Activated B cell treated with CpG ODN at 0.5 μM for 24 hours (primary cell): ENCODE data around the gene TNKS2. TPM values are rescaled to one million over a fixed set of nuclear protein-coding genes. Genes with fewer than 3 reads are reported as not detected.

ENCODE experiments used
- ATAC-seq: fragments of 200-7000 bp; cut with Tn5 transposase; one replicate; pipeline ENCODE4 v1.10.0; 2021; ENCODE audit warnings: low read depth, mild to moderate bottlenecking, moderate library complexity
- CTCF ChIA-PET: fragments of 350-600 bp; sonication (Branson Sonifier 250); formaldehyde crosslinking; loops from one replicate; lab custom pipeline; 2021; ENCODE audit warnings: antibody characterized with exemption; lab: Charles Lee
- POLR2A ChIA-PET: fragments of 350-600 bp; sonication (Branson Sonifier 250); formaldehyde crosslinking; loops from one replicate; lab custom pipeline; 2021; ENCODE audit warnings: antibody characterized with exemption; lab: Charles Lee
- DNase-seq: peaks from one replicate; pipeline ENCODE4 v3.0.0; 2022
- H3K27ac Mint-ChIP-seq: one replicate; pipeline ENCODE4 v1.8.0; 2020; ENCODE audit warnings: mixed read lengths
- H3K27me3 Mint-ChIP-seq: one replicate; pipeline ENCODE4 v1.8.0; 2021; ENCODE audit warnings: mixed read lengths
- H3K36me3 Mint-ChIP-seq: one replicate; pipeline ENCODE4 v1.8.0; 2021; ENCODE audit warnings: low read depth, mixed read lengths
- H3K4me1 Mint-ChIP-seq: one replicate; pipeline ENCODE4 v1.8.0; 2021; ENCODE audit warnings: mixed read lengths
- H3K4me3 Mint-ChIP-seq: one replicate; pipeline ENCODE4 v1.8.0; 2020; ENCODE audit warnings: mild to moderate bottlenecking, mixed read lengths
- H3K9me3 Mint-ChIP-seq: one replicate; pipeline ENCODE4 v1.8.0; 2020; ENCODE audit warnings: mixed read lengths
- intact Hi-C: fragments of 100-400 bp; cut with micrococcal nuclease; formaldehyde crosslinking; loops from one replicate; pipeline ENCODE4 v1.15.1; 2024
- total RNA-seq: library from RNA; stranded (reverse); gene quantifications from 2 replicates; pipeline ENCODE4 v1.2.3, GENCODE V29; 2022
- TF ChIP-seq, protein P1 (sequence below): fragments of 200-600 bp; IDR thresholded peaks from one replicate; pipeline ENCODE4 v1.8.0; 2022; ENCODE audit warnings: antibody characterized with exemption, mild to moderate bottlenecking

The TNKS2 gene
- total RNA-seq, 1 donor from 2014 or later: 33.1 TPM

DNA sequence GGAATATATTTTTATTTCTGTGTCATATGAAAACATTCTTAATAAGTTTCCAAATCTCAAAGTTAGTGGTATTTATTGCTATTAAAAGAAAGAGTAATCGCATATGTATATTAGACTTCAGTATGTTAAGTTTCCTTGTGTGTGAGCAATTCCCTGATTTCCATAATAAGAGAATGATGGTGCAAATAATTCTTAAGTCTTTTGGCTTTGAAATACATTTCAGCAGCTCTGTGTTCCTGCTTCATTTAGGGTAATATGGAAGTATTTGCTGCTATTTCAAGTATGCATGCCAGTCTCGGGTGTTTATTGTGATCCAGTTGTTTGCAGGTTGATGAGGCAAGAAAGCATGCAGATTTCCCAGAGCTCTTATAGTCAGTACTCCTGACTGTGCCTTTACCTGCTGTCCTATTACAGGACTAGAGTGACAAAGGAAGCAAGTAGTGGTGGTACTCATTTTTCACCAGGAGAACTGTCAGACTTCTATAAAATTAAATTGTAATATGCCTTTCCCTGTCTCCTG, 67.4 kb downstream of the TNKS2 start:
- TF ChIP-seq, protein P1, sequence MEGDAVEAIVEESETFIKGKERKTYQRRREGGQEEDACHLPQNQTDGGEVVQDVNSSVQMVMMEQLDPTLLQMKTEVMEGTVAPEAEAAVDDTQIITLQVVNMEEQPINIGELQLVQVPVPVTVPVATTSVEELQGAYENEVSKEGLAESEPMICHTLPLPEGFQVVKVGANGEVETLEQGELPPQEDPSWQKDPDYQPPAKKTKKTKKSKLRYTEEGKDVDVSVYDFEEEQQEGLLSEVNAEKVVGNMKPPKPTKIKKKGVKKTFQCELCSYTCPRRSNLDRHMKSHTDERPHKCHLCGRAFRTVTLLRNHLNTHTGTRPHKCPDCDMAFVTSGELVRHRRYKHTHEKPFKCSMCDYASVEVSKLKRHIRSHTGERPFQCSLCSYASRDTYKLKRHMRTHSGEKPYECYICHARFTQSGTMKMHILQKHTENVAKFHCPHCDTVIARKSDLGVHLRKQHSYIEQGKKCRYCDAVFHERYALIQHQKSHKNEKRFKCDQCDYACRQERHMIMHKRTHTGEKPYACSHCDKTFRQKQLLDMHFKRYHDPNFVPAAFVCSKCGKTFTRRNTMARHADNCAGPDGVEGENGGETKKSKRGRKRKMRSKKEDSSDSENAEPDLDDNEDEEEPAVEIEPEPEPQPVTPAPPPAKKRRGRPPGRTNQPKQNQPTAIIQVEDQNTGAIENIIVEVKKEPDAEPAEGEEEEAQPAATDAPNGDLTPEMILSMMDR: no peak
- H3K27ac Mint-ChIP-seq: no peak overlapping the region
- H3K4me3 Mint-ChIP-seq: no peak overlapping the region
- POLR2A ChIA-PET: no interaction called here
- intact Hi-C loops: loop anchor here (2.0 kb wide), 1 partner anchor 43 kb away; the partner anchor contains the start of gene FGFBP3
- CTCF ChIA-PET: no interaction called here
- ATAC-seq (no peak), DNase-seq (no peak)
- H3K9me3 Mint-ChIP-seq: no peaks in the 10 kb centered on the region
- H3K27me3 Mint-ChIP-seq: no peaks in the 10 kb centered on the region
- H3K4me1 Mint-ChIP-seq: no peaks in the 10 kb centered on the region
- peaks cover 47% of the 10 kb centered on the region for H3K36me3 Mint-ChIP-seq

DNA sequence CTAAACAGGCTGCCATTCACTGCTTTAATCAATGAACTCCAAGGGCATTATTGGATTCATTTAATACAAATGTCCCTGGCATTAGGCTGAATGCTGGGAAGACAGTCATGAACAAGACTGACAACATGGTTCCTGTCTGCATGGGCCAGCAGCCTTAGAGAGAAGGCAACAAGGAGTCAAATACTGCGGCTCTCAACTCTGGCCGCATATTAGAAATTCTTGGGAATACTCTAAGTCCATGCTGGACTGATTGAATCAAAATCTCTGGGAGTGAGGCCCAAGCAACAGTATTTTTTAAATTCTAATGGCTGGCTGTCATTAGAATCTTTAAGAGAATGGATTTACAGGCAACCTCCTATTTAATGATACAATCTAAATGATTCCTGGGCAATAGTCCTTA, 76.9 kb downstream of the TNKS2 start:
- ATAC-seq (no peak), DNase-seq (no peak)
- H3K4me3 Mint-ChIP-seq: no peak overlapping the region
- CTCF ChIA-PET: no interaction called here
- no peak overlapping the region for H3K27ac Mint-ChIP-seq
- no peaks in the 10 kb centered on the region for H3K4me1 Mint-ChIP-seq
- TF ChIP-seq, protein P1: no peak
- no peaks in the 10 kb centered on the region for H3K36me3 Mint-ChIP-seq
- POLR2A ChIA-PET: no interaction called here
- H3K9me3 Mint-ChIP-seq: no peaks in the 10 kb centered on the region
- intact Hi-C loops: no loop called here
- no peaks in the 10 kb centered on the region for H3K27me3 Mint-ChIP-seq

DNA sequence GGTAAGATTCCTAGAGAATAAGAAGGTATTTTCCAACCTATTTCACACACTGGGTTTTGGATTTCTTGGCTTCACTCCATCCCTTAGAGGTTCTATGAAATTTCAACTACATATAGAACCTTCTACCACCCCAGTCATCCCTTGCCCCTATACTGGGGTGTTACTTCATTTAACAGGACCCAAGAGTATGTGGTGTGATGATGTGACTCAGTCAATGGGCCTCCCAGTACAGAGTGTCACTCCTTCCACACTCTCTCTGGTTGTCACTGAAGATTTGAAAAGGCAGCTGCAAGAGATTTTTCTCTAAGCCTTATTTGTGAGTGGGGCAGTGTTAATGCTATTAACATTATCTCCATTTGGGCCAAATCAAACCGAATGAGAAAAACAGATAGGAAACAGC, 77.6 kb downstream of the TNKS2 start:
- ATAC-seq: no peak
- Mint-ChIP-seq H3K27ac (no peak overlapping the region), H3K36me3 (no peaks in the 10 kb centered on the region), H3K4me3 (no peak overlapping the region), H3K4me1 (no peaks in the 10 kb centered on the region), H3K9me3 (no peaks in the 10 kb centered on the region), H3K27me3 (no peaks in the 10 kb centered on the region)
- no peak for DNase-seq
- TF ChIP-seq, protein P1: no peak
- intact Hi-C loops: no loop called here
- ChIA-PET CTCF (no interaction called here), POLR2A (no interaction called here)

DNA sequence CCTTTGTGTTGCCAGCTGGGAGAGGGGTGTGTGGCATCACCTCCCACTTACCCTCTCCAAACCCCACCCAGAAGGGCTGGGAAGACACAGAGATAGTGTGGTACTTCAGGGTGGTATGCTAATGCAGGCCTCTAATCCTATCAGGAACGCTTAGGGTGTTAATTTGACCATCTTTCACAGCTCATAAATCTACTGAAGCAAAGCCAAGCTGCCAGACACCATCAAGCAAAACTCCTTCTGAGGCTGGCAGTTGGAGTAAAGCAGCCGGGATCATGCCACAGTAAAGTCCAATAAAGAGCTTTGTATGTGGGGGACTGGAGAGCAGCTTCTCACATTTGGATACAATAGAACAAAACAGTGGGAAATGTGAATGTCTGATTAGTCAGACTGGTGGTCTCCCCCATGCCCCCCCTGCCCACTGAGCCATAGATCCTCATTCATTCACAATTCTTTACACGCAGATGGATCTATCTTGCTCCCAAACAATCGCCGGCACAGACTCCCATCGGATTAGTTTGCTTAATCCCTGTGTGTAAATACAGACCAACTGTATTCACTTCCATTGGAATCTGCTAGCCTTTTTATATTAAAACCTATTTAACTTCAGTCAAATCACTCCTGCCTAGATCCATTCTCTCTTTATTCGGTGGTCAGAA, 81.4 kb downstream of the TNKS2 start:
- Mint-ChIP-seq H3K27me3 (no peaks in the 10 kb centered on the region), H3K4me1 (no peaks in the 10 kb centered on the region), H3K27ac (no peak overlapping the region), H3K9me3 (peaks cover 4% of the 10 kb centered on the region), H3K36me3 (no peaks in the 10 kb centered on the region), H3K4me3 (no peak overlapping the region)
- no peak for DNase-seq
- no peak for ATAC-seq
- ChIA-PET CTCF (no interaction called here), POLR2A (no interaction called here)
- TF ChIP-seq, protein P1: no peak
- intact Hi-C loops: no loop called here

DNA sequence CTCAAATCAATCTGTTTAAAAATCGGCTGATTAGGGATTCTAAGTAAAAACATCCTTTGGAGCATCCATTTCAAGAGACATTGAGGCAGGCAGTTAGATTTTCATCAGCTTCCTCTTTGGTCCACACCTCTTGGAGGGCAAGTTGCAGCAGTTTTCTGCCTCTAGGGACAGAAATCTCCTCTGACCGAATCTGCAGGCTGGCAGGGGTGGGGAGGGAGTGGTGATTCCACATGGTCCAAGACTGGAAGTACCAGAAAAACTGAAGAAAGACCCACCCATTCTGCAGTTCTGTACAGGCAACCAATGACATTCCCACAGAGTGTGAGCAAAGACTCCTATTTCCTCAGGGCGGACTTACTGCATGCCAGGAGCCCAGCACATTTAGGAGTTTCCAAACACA, 82.1 kb downstream of the TNKS2 start:
- Mint-ChIP-seq H3K4me3 (no peak overlapping the region), H3K9me3 (peaks cover 4% of the 10 kb centered on the region), H3K4me1 (no peaks in the 10 kb centered on the region), H3K36me3 (no peaks in the 10 kb centered on the region), H3K27ac (no peak overlapping the region), H3K27me3 (no peaks in the 10 kb centered on the region)
- TF ChIP-seq, protein P1: no peak
- intact Hi-C loops: no loop called here
- POLR2A ChIA-PET: no interaction called here
- CTCF ChIA-PET: no interaction called here
- DNase-seq: no peak
- ATAC-seq: no peak
